Measurements from ENCODE around the gene GCNA. TPM values are rescaled to one million over a fixed set of nuclear protein-coding genes. Genes with fewer than 3 reads are reported as not detected.
A peak's percentile ranks its signal among the peaks of the same experiment; 100 is the strongest.

Gene GCNA
- total RNA-seq, 4 donors from 2014 or later, result 0.35 to 3.1 (median 0.84) TPM

DNA sequence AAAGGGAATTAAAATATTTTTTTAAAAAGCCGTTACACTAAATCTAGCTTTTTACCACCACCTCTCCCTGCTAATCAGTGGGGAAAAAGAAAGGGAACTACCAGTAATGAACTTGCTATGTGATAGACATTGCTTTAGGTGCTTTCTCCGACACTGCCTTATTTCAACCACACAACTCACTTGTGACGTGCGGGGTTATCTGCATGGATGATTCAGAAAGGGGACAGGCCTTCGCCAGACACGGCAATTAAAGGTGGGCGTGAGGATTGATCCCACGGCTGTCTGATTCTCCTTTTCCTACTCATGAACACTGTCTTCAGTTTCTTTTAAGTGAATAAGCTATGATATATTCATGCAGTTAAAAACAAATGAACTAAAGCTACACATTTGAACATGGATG is 41.0 kb downstream of the GCNA start:
- WGBS, 2 donors, result 66 to 70% methylated on average over 8 of the region's 8 CpGs
- Histone ChIP-seq H3K27me3 (no peaks in the 10 kb centered on the region), H3K4me3 (no peak overlapping the region), H3K4me1 (peaks cover 0 to 28% (median 12%) of the 10 kb centered on the region in 3 donors), H3K9me3 (no peaks in the 10 kb centered on the region), H3K27ac (no peak overlapping the region), H3K36me3 (peaks cover 0 to 8% (median 0%) of the 10 kb centered on the region in 3 donors)
- intact Hi-C loops (cut with DNase I), result no loop called here
- no peak for DNase-seq
- TF ChIP-seq POLR2A (IDR thresholded peaks at IDR 0.05), result no peak
- TF ChIP-seq, protein P1, sequence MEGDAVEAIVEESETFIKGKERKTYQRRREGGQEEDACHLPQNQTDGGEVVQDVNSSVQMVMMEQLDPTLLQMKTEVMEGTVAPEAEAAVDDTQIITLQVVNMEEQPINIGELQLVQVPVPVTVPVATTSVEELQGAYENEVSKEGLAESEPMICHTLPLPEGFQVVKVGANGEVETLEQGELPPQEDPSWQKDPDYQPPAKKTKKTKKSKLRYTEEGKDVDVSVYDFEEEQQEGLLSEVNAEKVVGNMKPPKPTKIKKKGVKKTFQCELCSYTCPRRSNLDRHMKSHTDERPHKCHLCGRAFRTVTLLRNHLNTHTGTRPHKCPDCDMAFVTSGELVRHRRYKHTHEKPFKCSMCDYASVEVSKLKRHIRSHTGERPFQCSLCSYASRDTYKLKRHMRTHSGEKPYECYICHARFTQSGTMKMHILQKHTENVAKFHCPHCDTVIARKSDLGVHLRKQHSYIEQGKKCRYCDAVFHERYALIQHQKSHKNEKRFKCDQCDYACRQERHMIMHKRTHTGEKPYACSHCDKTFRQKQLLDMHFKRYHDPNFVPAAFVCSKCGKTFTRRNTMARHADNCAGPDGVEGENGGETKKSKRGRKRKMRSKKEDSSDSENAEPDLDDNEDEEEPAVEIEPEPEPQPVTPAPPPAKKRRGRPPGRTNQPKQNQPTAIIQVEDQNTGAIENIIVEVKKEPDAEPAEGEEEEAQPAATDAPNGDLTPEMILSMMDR (IDR thresholded peaks at IDR 0.05), result no peak

DNA sequence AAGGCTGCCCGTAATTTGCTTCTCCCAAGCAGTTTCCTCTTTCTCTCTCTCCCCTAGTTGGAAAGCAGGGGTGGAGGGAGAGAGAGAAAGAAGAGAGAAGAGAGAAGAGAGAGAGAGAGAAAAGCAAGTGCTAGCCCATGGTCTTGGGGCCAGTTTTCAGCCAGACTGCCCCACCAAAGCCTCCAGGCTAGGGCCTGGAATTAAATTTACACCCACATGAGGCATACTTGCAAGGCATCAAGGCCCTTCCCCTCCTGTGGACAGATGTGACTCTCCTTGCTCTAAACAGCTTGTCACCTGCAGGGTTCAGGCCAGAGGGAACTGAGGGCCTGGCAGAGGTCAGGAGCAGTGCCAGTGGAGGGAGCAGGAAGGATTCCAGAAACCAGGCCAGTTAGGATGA is 41.7 kb downstream of the GCNA start:
- Histone ChIP-seq H3K36me3 (no peaks in the 10 kb centered on the region), H3K27ac (no peak overlapping the region), H3K27me3 (no peaks in the 10 kb centered on the region), H3K4me3 (no peak overlapping the region), H3K4me1 (peaks cover 0 to 28% (median 12%) of the 10 kb centered on the region in 3 donors), H3K9me3 (no peaks in the 10 kb centered on the region)
- 57% methylated on average over 1 of the region's 1 CpG; no CpG with 5 or more reads in 1 of the 2 donors for WGBS, 2 donors
- DNase-seq, result no peak
- TF ChIP-seq, protein P1 (IDR thresholded peaks at IDR 0.05), result no peak
- TF ChIP-seq POLR2A (IDR thresholded peaks at IDR 0.05), result no peak
- intact Hi-C loops (cut with DNase I), result no loop called here

DNA sequence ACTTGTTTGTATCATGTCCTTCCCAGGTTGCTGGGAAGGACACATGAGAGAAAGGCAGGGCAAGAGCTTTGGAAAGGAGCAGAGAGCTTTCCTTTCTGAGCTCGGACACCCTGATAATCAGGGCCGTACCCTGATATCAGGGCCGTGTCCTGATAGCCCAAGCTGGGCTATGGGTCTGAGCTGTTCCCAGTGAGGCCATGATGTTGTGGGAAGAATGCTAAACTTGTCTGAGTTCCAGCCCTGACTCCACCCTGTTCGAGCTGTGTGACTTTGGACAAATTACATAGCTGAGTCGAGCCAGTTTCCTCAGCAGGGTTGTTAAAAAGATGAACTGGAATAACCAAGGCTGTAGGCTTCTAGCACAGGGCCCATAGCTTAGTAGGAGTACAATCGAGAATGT is 43.4 kb downstream of the GCNA start:
- Histone ChIP-seq H3K27ac (peak overlapping the region in 3 of 4 donors; percentile 49 to 70 (median 63)), H3K9me3 (no peaks in the 10 kb centered on the region), H3K27me3 (no peaks in the 10 kb centered on the region), H3K4me3 (no peak overlapping the region), H3K4me1 (peaks cover 0 to 30% (median 12%) of the 10 kb centered on the region in 3 donors), H3K36me3 (no peaks in the 10 kb centered on the region)
- WGBS, 2 donors, result 69% methylated on average over 5 of the region's 6 CpGs; no CpG with 5 or more reads in 1 of the 2 donors
- intact Hi-C loops (cut with DNase I), result no loop called here
- DNase-seq, result no peak
- TF ChIP-seq POLR2A (IDR thresholded peaks at IDR 0.05), result no peak
- TF ChIP-seq, protein P1 (IDR thresholded peaks at IDR 0.05), result no peak

DNA sequence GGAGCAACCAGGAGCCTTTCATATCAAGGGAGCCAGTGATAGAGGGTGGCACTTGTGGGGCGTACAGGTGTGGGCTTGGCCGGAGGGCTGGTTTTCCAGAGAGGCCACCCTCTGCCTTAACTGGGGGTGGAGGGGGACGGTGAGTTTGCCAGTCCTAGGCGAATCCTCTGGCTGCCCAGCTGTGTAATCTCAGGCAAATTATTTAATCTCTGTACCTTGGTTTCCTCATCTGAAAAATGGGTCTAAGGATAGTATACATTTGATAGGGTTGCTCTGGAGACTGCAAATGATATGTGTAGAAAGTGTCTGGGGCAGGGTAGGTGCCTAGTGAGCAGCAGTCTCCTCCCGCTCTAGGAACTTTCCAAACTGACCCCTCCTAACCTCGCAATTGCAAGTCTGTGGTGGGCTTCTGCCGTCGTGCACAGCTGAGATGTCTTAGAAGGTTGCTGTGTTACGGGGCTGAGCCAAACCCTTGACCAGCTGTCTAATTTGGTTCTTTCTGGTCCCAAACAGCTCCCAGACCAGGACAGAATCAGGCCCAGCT is 43.9 kb downstream of the GCNA start:
- 82 to 84% methylated on average over 3 to 4 of the region's 9 CpGs for WGBS, 2 donors
- no peak for DNase-seq
- TF ChIP-seq, protein P1 (IDR thresholded peaks at IDR 0.05), result no peak
- no peak for TF ChIP-seq POLR2A (IDR thresholded peaks at IDR 0.05)
- peak overlapping the region; percentile 49 to 70 (median 62) for H3K27ac ChIP-seq
- no peaks in the 10 kb centered on the region for H3K9me3 ChIP-seq
- peaks cover 0 to 33% (median 12%) of the 10 kb centered on the region in 3 donors for H3K4me1 ChIP-seq
- H3K36me3 ChIP-seq, result no peaks in the 10 kb centered on the region
- H3K27me3 ChIP-seq, result no peaks in the 10 kb centered on the region
- H3K4me3 ChIP-seq, result no peak overlapping the region
- intact Hi-C loops (cut with DNase I), result no loop called here

DNA sequence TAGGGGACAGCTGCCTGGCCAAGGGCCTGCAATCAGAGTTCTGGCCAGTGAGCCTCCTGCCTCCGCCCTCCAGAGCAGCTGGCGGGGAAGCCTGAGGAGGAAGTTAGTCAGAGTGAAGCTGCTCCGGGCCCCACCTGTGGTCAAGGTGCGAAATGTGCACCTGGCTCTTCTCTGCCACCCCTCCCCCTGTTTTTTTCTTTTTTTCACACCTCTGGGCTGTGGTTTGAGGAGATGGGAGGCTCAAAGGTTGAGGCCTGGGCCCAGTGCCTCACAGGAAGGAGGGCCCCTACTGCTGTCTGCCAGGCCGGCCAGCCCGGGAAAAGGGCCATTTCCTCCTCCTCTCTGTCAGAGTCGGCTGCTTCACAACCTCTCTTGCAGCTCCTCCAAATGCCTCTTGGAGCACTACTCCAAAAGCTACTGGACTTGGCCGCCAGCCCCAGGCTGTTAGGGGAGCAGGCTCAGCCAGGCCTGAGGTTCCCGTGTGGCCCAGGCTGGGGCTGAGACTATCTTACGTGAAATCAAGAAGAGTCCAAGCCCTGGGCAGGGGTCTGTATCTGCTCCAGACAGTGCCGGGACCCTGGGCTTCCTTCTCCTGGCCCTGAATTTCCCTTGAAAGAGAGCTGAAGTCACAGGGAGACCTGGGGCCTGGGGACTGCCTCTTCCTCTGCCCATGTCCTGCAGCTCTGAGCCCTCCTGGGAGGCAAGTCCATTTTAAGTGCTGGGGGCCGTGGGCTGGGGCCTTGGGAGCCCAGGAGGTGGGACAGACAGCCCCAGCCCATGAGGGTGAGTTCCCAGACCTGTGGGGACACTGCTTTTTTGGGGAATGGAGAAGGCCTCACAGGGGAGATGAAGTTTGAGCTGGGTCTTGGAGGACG is 44.6 kb downstream of the GCNA start:
- no peaks in the 10 kb centered on the region for H3K9me3 ChIP-seq
- no peak for DNase-seq
- H3K27me3 ChIP-seq, result no peaks in the 10 kb centered on the region
- intact Hi-C loops (cut with DNase I), result no loop called here
- no peak overlapping the region for H3K4me3 ChIP-seq
- TF ChIP-seq, protein P1 (IDR thresholded peaks at IDR 0.05), result peak in 4 of 6 experiments; percentile 12 to 27 (median 20)
- TF ChIP-seq POLR2A (IDR thresholded peaks at IDR 0.05), result no peak
- H3K36me3 ChIP-seq, result no peaks in the 10 kb centered on the region
- H3K4me1 ChIP-seq, result peaks cover 0 to 33% (median 12%) of the 10 kb centered on the region in 3 donors
- H3K27ac ChIP-seq, result peak overlapping the region; percentile 49 to 70 (median 62)
- 32% methylated on average over 6 of the region's 13 CpGs; no CpG with 5 or more reads in 1 of the 2 donors for WGBS, 2 donors

All from esophagus squamous epithelium (tissue), 5 donors.